Activated CD4-positive, alpha-beta memory T cell treated with anti-CD3 and anti-CD28 coated beads, Interleukin-2, amount 10 ng/mL, durations not matched to agents 7 days and 5 days (primary cell): Measurements from ENCODE around the gene R3HDM4. TPM values are rescaled to one million over a fixed set of nuclear protein-coding genes. Genes with fewer than 3 reads are reported as not detected.
"Not testable (repeated sequence)": the region's sequence is repeated elsewhere in the genome, so short reads cannot be mapped to it uniquely, and the experiment has no call there.

Experiments used
- CTCF ChIA-PET: fragments of 350-600 bp; sonication (Branson Sonifier 250); formaldehyde crosslinking; loops from one replicate; lab custom pipeline; 2021; ENCODE audit warnings: antibody characterized with exemption, inconsistent platforms; lab: Charles Lee
- POLR2A ChIA-PET: fragments of 350-600 bp; sonication (Branson Sonifier 250); formaldehyde crosslinking; loops from one replicate; lab custom pipeline; 2021; ENCODE audit warnings: antibody characterized with exemption; lab: Charles Lee
- DNase-seq: peaks from one replicate; pipeline ENCODE4 v3.0.0-alpha.2; 2020
- H3K27ac Mint-ChIP-seq: one replicate; pipeline ENCODE4 v1.8.0; 2021; ENCODE audit warnings: mild to moderate bottlenecking, mixed read lengths
- H3K27me3 Mint-ChIP-seq: one replicate; pipeline ENCODE4 v1.8.0; 2021; ENCODE audit warnings: mixed read lengths
- H3K36me3 Mint-ChIP-seq: one replicate; pipeline ENCODE4 v1.8.0; 2021; ENCODE audit warnings: low read depth, mixed read lengths
- H3K4me1 Mint-ChIP-seq: one replicate; pipeline ENCODE4 v1.8.0; 2021; ENCODE audit warnings: mixed read lengths
- H3K4me3 Mint-ChIP-seq: one replicate; pipeline ENCODE4 v1.8.0; 2021; ENCODE audit warnings: mild to moderate bottlenecking, mixed read lengths
- H3K9me3 Mint-ChIP-seq: one replicate; pipeline ENCODE4 v1.8.0; 2021; ENCODE audit warnings: mixed read lengths
- total RNA-seq, 2 experiments: library from RNA; stranded (reverse); gene quantifications; one replicate each; pipeline ENCODE4 v1.2.3, GENCODE V29; 2021

The R3HDM4 gene
- total RNA-seq, 2 experiments from 2014 or later, result 111 to 116 TPM

DNA sequence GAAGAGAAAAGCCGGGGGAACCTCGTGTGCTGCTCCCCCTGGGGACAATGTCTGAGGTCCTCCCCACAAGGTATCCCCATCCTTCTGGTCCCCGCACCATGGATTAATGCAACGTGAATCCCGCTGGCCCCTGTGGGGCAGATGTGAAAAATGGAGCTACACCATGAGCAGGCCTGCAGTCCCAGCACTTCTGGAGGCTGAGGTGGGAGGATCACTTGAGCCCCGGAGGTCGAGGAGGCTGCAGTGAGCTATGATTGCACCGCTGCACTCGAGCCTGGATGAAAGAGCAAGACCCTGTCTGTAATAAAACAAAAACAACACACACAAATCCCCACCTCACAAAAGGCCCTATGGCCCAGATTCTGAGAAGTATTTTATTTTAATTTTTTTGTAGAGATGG is 54.7 kb downstream of the R3HDM4 start:
- H3K4me3 Mint-ChIP-seq, result no peak overlapping the region
- no peaks in the 10 kb centered on the region for H3K36me3 Mint-ChIP-seq
- H3K27me3 Mint-ChIP-seq, result peaks cover 14% of the 10 kb centered on the region
- ChIA-PET CTCF (interaction anchor here (0.9 kb wide), 1 partner anchor 126 kb away, joined by 5 read pairs; the partner anchor contains the start of gene WDR18), POLR2A (interaction anchor here (1.5 kb wide), 1 partner anchor 63 kb away, joined by 4 read pairs; no protein-coding TSS in a partner anchor)
- no peaks in the 10 kb centered on the region for H3K9me3 Mint-ChIP-seq
- H3K4me1 Mint-ChIP-seq, result peaks cover 16% of the 10 kb centered on the region
- H3K27ac Mint-ChIP-seq, result no peak overlapping the region
- no peak for DNase-seq

- ChIA-PET POLR2A (no interaction called here), CTCF (interaction anchor here (0.8 to 1.2 kb wide), 4 partner anchors 18 to 185 kb away, joined by 3 to 5 read pairs (median 4); partner anchors contain the start of gene WDR18)
- H3K4me1 Mint-ChIP-seq, result peaks cover 7% of the 10 kb centered on the region
- no peak for DNase-seq
- no peaks in the 10 kb centered on the region for H3K9me3 Mint-ChIP-seq
- no peak overlapping the region for H3K27ac Mint-ChIP-seq
- H3K36me3 Mint-ChIP-seq, result no peaks in the 10 kb centered on the region
- H3K4me3 Mint-ChIP-seq, result no peak overlapping the region
- peaks cover 14% of the 10 kb centered on the region for H3K27me3 Mint-ChIP-seq
Measured at GRCh38 chr19:855566-856120, 57.4 kb downstream of the R3HDM4 start.

DNA sequence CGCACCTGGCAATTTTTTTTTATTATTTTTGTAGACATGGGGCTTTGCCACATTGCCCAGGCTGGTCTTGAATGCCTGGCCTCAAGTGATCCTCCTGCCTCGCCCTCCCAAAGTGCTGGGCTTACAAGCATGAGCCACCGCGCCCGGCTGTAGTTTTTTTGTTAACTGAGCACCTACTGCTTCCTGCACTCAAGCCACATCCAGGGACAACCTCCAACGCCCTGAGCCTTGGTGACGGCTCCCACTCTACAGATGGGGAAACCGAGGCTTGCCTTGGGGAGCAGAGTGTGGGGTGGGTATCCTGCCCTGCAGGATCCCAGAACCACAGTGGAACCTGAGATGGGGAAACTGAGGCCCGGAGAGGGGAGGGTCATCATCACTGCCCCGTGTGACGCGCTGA is 57.9 kb downstream of the R3HDM4 start:
- Mint-ChIP-seq H3K27ac (no peak overlapping the region), H3K4me3 (no peak overlapping the region), H3K4me1 (peaks cover 7% of the 10 kb centered on the region), H3K9me3 (no peaks in the 10 kb centered on the region), H3K27me3 (peaks cover 14% of the 10 kb centered on the region), H3K36me3 (no peaks in the 10 kb centered on the region)
- no peak for DNase-seq
- POLR2A ChIA-PET, result no interaction called here
- CTCF ChIA-PET, result interaction anchor here (0.8 to 1.1 kb wide), 2 partner anchors 129 to 186 kb away, joined by 3 to 4 read pairs; partner anchors contain the start of gene WDR18

DNA sequence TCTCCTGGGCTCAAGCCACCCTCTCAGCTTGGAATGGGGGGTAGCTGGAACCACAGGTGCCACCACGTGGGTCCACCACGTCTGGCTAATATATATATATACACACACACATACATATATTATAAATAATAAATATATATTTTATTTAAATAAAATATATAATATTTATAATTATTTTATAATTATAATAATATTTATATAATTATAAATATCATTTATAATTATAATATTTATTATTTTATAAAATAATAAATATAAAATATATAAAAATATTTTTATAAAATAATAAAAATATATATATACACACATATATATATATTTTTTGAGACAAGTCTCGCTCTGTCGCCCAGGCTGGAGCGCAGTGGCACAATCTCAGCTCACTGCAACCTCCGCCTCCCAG is 58.5 kb downstream of the R3HDM4 start:
- H3K27ac Mint-ChIP-seq, result no peak overlapping the region
- no peaks in the 10 kb centered on the region for H3K9me3 Mint-ChIP-seq
- POLR2A ChIA-PET, result interaction anchor here (0.8 kb wide), 1 partner anchor 9 kb away, joined by 6 read pairs; no protein-coding TSS in a partner anchor
- H3K4me3 Mint-ChIP-seq, result no peak overlapping the region
- CTCF ChIA-PET, result interaction anchor here (0.6 kb wide), 1 partner anchor 51 kb away, joined by 3 read pairs; no protein-coding TSS in a partner anchor
- DNase-seq, result no peak
- H3K36me3 Mint-ChIP-seq, result no peaks in the 10 kb centered on the region
- peaks cover 7% of the 10 kb centered on the region for H3K4me1 Mint-ChIP-seq
- peaks cover 8% of the 10 kb centered on the region for H3K27me3 Mint-ChIP-seq

DNA sequence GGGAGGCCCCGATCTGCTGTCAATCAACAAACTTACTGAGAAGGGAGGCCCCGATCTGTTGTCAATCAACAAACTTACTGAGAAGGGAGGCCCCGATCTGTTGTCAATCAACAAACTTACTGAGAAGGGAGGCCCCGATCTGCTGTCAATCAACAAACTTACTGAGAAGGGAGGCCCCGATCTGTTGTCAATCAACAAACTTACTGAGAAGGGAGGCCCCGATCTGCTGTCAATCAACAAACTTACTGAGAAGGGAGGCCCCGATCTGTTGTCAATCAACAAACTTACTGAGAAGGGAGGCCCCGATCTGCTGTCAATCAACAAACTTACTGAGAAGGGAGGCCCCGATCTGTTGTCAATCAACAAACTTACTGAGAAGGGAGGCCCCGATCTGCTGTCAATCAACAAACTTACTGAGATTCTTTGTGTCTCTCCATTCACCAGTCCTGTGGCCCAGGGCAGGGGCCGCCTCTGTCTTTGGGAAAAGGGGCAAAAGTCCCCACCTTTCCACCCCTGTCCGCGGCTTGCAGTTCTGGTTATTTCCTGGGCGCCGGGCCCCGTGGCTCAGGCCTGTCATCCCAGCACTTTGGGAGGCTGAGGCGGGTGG is 59.3 kb downstream of the R3HDM4 start:
- H3K27ac Mint-ChIP-seq, POLR2A ChIA-PET, H3K27me3 Mint-ChIP-seq, H3K36me3 Mint-ChIP-seq, DNase-seq, H3K9me3 Mint-ChIP-seq, H3K4me1 Mint-ChIP-seq, H3K4me3 Mint-ChIP-seq: not testable (repeated sequence)
- CTCF ChIA-PET, result interaction anchor here (0.6 kb wide), 1 partner anchor 52 kb away, joined by 3 read pairs; no protein-coding TSS in a partner anchor

DNA sequence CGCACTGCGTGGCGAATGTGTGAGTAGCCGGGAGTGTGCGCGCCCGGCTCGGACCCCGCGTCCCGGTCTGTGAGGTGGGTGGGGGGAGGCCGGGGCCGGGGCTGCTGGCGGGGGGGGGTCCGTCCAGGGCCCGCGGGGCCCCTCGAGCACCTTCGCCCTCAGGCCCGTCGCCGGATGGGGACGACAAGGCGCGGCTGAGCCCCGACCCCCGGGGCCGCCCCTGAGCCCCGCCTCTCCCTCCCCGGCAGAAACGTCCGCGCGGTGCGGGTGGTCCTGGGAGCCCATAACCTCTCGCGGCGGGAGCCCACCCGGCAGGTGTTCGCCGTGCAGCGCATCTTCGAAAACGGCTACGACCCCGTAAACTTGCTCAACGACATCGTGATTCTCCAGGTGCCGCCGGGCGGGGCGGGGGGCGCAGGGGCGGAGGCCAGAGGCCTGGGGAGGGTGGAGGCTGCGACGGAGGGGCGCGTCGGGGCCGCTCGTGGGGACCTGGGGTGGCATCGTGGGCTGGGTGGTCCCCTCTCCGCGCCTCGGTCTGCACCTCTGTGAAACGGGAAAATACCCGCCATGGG is 59.9 kb downstream of the R3HDM4 start:
- Mint-ChIP-seq H3K36me3 (no peaks in the 10 kb centered on the region), H3K27me3 (peaks cover 8% of the 10 kb centered on the region), H3K27ac (no peak overlapping the region), H3K9me3 (no peaks in the 10 kb centered on the region), H3K4me3 (no peak overlapping the region), H3K4me1 (peaks cover 5% of the 10 kb centered on the region)
- CTCF ChIA-PET, result no interaction called here
- POLR2A ChIA-PET, result no interaction called here
- DNase-seq, result no peak

GRCh38 chr19:852136-853013 is 60.6 kb downstream of the R3HDM4 start, which contains the start of gene ELANE:
ELANE (plus strand) TSS chr19:852303; CDS start chr19:852329, 26 bp downstream.
- ChIA-PET POLR2A (no interaction called here), CTCF (no interaction called here)
- Mint-ChIP-seq H3K27me3 (peaks cover 6% of the 10 kb centered on the region), H3K27ac (no peak within 1 kb of the TSS), H3K36me3 (no peaks in the 10 kb centered on the region), H3K9me3 (no peaks in the 10 kb centered on the region), H3K4me1 (peaks cover 2% of the 10 kb centered on the region), H3K4me3 (no peak within 1 kb of the TSS)
- no peak for DNase-seq

- peaks cover 10% of the 10 kb centered on the region for H3K27me3 Mint-ChIP-seq
- no peaks in the 10 kb centered on the region for H3K9me3 Mint-ChIP-seq
- H3K4me1 Mint-ChIP-seq, result no peaks in the 10 kb centered on the region
- CTCF ChIA-PET, result no interaction called here
- DNase-seq, result no peak
- POLR2A ChIA-PET, result no interaction called here
- no peak overlapping the region for H3K27ac Mint-ChIP-seq
- H3K36me3 Mint-ChIP-seq, result no peaks in the 10 kb centered on the region
- no peak overlapping the region for H3K4me3 Mint-ChIP-seq
Measured at GRCh38 chr19:850979-851335, 62.1 kb downstream of the R3HDM4 start.

- Mint-ChIP-seq H3K27ac (no peak overlapping the region), H3K9me3 (no peaks in the 10 kb centered on the region), H3K4me3 (no peak overlapping the region), H3K36me3 (no peaks in the 10 kb centered on the region), H3K4me1 (no peaks in the 10 kb centered on the region), H3K27me3 (peaks cover 14% of the 10 kb centered on the region)
- ChIA-PET CTCF (interaction anchor here (0.6 kb wide), 1 partner anchor 125 kb away, joined by 4 read pairs; no protein-coding TSS in a partner anchor), POLR2A (no interaction called here)
- DNase-seq, result no peak
Measured at GRCh38 chr19:850221-850978, 62.6 kb downstream of the R3HDM4 start.

DNA sequence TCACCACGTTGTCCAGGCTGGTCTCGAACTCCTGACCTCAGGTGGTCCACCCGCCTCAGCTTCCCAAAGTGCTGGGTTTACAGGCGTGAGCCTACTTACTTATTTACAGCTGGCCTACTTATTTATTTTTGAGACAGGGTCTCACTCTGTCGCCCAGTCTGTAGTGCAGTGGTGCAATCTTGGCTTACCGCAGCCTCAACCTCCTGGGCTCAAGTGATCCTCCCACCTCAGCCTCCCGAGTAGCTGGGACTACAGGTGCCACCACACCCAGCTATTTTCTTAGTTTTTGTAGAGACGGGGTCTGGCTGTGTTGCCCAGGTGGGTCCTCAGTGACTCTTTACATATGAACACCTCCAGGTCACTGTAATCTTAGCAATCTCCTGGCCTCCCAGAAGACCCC is 63.8 kb downstream of the R3HDM4 start:
- H3K4me3 Mint-ChIP-seq, DNase-seq, H3K36me3 Mint-ChIP-seq, POLR2A ChIA-PET, H3K4me1 Mint-ChIP-seq, H3K27ac Mint-ChIP-seq, CTCF ChIA-PET, H3K9me3 Mint-ChIP-seq: not testable (repeated sequence)
- peaks cover 21% of the 10 kb centered on the region for H3K27me3 Mint-ChIP-seq

DNA sequence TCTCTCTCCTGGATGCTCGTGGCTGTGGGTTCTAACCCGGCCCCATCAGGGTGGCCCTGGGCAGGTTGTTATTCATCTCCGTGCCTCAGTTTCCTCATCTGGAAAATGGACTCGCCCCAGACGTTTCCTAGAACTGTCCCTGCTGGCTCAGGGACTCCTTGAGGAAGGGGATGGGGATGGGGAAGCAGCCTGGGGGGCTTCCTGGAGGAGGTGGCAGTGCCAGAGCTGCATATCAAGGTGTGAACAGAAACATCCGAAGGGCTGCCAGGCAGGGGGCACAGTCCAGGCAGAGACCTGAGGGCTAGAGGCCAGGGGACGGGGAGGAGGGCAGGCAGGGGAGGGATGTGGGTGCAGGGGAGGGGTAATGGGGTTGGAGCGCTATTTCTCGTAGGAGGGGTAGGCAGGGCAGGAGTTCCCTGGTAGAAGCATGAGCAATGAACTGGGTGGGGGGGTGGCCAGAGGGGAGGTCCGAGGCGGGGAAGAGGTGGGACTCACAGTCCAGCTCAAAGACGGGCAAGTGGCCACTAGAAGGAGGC is 64.6 kb downstream of the R3HDM4 start:
- no peak overlapping the region for H3K4me3 Mint-ChIP-seq
- POLR2A ChIA-PET, result no interaction called here

More for the DNA sequence above, 64.6 kb downstream of the R3HDM4 start:
- peaks cover 3% of the 10 kb centered on the region for H3K4me1 Mint-ChIP-seq
- H3K36me3 Mint-ChIP-seq, result no peaks in the 10 kb centered on the region
- H3K27me3 Mint-ChIP-seq, result peaks cover 19% of the 10 kb centered on the region
- H3K27ac Mint-ChIP-seq, result no peak overlapping the region
- DNase-seq, result no peak
- H3K9me3 Mint-ChIP-seq, result no peaks in the 10 kb centered on the region
- CTCF ChIA-PET, result no interaction called here
